ENCODE data around the gene PSMD3. TPM values are rescaled to one million over a fixed set of nuclear protein-coding genes. Genes with fewer than 3 reads are reported as not detected.

PSMD3 gene
- total RNA-seq, 1 experiment from 2014 or later, result 174 TPM

DNA sequence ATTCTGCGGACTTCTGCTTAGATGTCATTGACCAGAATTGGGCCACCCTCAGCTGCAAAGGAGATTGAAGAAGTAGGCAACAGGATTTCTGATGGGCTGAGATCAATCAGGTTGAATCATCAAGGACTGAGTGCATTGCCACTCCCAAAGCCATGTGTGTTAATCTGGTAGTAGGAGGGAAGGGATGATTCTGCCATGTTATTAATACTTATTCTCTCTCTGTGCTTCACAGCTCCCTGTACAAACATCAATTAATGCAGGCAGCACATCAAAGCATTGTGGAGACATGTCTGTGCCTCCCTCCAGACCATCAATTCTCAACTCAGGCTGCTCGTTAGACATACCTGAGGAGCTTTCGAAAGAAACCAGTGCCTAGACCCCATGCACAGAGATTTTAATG is 41.5 kb upstream of the PSMD3 start:
- Histone ChIP-seq H2BK20ac (ENCODE audit: low read depth, low read length, poor library complexity, severe bottlenecking) (no peak overlapping the region), H3K23ac (ENCODE audit: insufficient read length, low read depth, low read length) (no peak overlapping the region), H4K8ac (replicated peaks; ENCODE audit: insufficient read length, low read depth, low read length) (no peak overlapping the region), H2AFZ (ENCODE audit: low read length) (no peak overlapping the region), H3K27me3 (ENCODE audit: insufficient read depth, low read length) (no peaks in the 10 kb centered on the region), H3K23me2 (ENCODE audit: insufficient read length, low read depth, low read length, poor library complexity, severe bottlenecking) (no peaks in the 10 kb centered on the region), H2AK5ac (ENCODE audit: insufficient read length, low read length) (no peak overlapping the region), H2BK5ac (ENCODE audit: insufficient read length, low read length) (no peak overlapping the region), H4K20me1 (ENCODE audit: control insufficient read depth, insufficient read depth, insufficient read length) (no peaks in the 10 kb centered on the region), H4K91ac (ENCODE audit: insufficient read length, low read depth, low read length) (no peak overlapping the region), H3K14ac (ENCODE audit: insufficient read depth, low read length) (no peak overlapping the region), H2BK120ac (ENCODE audit: low read depth, low read length, poor library complexity, severe bottlenecking) (no peak overlapping the region), H3K79me2 (ENCODE audit: insufficient read depth, low read length) (no peaks in the 10 kb centered on the region), H3K4me1 (ENCODE audit: insufficient read depth, low read length) (no peaks in the 10 kb centered on the region; the same call in 1 of the 2 replicates), H3K79me1 (ENCODE audit: insufficient read depth, low read depth, low read length, poor library complexity, severe bottlenecking) (no peaks in the 10 kb centered on the region), H2BK12ac (ENCODE audit: insufficient read length, low read depth, low read length) (no peak overlapping the region), H3K56ac (ENCODE audit: insufficient read length, low read depth, low read length) (no peak overlapping the region), H3K4me2 (ENCODE audit: insufficient read depth, insufficient read length, low read length) (no peak overlapping the region), H3K27ac (ENCODE audit: insufficient read length, low read depth, low read length) (no peak overlapping the region), H3K4ac (ENCODE audit: low read depth, low read length) (no peak overlapping the region), H3K9me3 (ENCODE audit: control insufficient read depth, low read depth, low read length) (no peaks in the 10 kb centered on the region), H3K9ac (ENCODE audit: extremely low read depth, insufficient read length, low read length) (no peak overlapping the region), H3K18ac (ENCODE audit: insufficient read length, low read depth, low read length) (no peak overlapping the region), H3T11ph (ENCODE audit: low read length) (no peak overlapping the region), H2BK15ac (ENCODE audit: low read depth, low read length) (no peak overlapping the region), H4K5ac (ENCODE audit: insufficient read length, low read depth, low read length) (no peak overlapping the region)
- peaks cover 4 to 21% of the 10 kb centered on the region in 2 experiments for H3K4me1 Mint-ChIP-seq
- no peak for DNase-seq
- peaks cover 8% of the 10 kb centered on the region for H3K27me3 Mint-ChIP-seq (ENCODE audit: low read depth)
- H3K27ac Mint-ChIP-seq, result no peak overlapping the region
- H3K36me3 Mint-ChIP-seq (ENCODE audit: insufficient read depth in 1 of 3, low read depth in 3 of 3), result no peaks in the 10 kb centered on the region
- TF ChIP-seq, protein P1, sequence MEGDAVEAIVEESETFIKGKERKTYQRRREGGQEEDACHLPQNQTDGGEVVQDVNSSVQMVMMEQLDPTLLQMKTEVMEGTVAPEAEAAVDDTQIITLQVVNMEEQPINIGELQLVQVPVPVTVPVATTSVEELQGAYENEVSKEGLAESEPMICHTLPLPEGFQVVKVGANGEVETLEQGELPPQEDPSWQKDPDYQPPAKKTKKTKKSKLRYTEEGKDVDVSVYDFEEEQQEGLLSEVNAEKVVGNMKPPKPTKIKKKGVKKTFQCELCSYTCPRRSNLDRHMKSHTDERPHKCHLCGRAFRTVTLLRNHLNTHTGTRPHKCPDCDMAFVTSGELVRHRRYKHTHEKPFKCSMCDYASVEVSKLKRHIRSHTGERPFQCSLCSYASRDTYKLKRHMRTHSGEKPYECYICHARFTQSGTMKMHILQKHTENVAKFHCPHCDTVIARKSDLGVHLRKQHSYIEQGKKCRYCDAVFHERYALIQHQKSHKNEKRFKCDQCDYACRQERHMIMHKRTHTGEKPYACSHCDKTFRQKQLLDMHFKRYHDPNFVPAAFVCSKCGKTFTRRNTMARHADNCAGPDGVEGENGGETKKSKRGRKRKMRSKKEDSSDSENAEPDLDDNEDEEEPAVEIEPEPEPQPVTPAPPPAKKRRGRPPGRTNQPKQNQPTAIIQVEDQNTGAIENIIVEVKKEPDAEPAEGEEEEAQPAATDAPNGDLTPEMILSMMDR (conservative IDR thresholded peaks at IDR 0.05), result no peak
- WGBS (ENCODE audit: extremely low coverage, insufficient read length, low lambda C conversion rate), result no CpG with 5 or more reads among the region's 3 CpGs
- H3K9me3 Mint-ChIP-seq, result no peaks in the 10 kb centered on the region
- H3K4me3 Mint-ChIP-seq, result no peak overlapping the region; a peak in 1 of 5 replicates
